Mesendoderm (in vitro differentiated cells): ENCODE results near the gene TTF2.

Source experiments
- DNase-seq: peaks from one replicate; pipeline ENCODE4 v3.0.0; 2013
- H2AK5ac ChIP-seq: 2 replicates; pipeline ENCODE4 v1.6.1; 2013; ENCODE audit warnings: low read length, inconsistent platforms
- H2BK120ac ChIP-seq: 2 replicates; pipeline ENCODE4 v1.6.1; 2013; ENCODE audit warnings: low read depth, mild to moderate bottlenecking, low read length, moderate library complexity, mixed read lengths
- H2BK15ac ChIP-seq: replicated peaks from 2 replicates; pipeline ENCODE4 v1.6.1; 2013; ENCODE audit warnings: low read depth, mild to moderate bottlenecking, moderate library complexity
- H2BK5ac ChIP-seq: 2 replicates; pipeline ENCODE4 v1.6.1; 2013; ENCODE audit warnings: low read length, inconsistent platforms
- H3K18ac ChIP-seq: 2 replicates; pipeline ENCODE4 v1.6.1; 2013; ENCODE audit warnings: mild to moderate bottlenecking, low read length, mixed read lengths
- H3K23ac ChIP-seq: one replicate; pipeline ENCODE4 v1.6.1; 2013; ENCODE audit warnings: low read length
- H3K27ac ChIP-seq: 2 replicates; pipeline ENCODE4 v1.5.1; 2013; ENCODE audit warnings: low read depth, mild to moderate bottlenecking, inconsistent platforms, low read length, moderate library complexity
- H3K27me3 ChIP-seq: 2 replicates; pipeline ENCODE4 v1.6.1; 2013; ENCODE audit warnings: low read length, control low read depth, mild to moderate bottlenecking, inconsistent platforms; ENCODE audit not compliant: insufficient read depth, poor library complexity
- H3K36me3 ChIP-seq: 2 replicates; pipeline ENCODE4 v1.6.1; 2013; ENCODE audit warnings: low read length, inconsistent platforms; ENCODE audit not compliant: control insufficient read depth, insufficient read depth
- H3K4ac ChIP-seq: one replicate; pipeline ENCODE4 v1.6.1; 2013; ENCODE audit warnings: low read depth, mild to moderate bottlenecking, low read length, moderate library complexity
- H3K4me1 ChIP-seq: 2 replicates; pipeline ENCODE4 v1.6.1; 2013; ENCODE audit warnings: low read depth, low read length, inconsistent platforms; ENCODE audit not compliant: control insufficient read depth
- H3K4me2 ChIP-seq: 2 replicates; pipeline ENCODE4 v1.6.1; 2013; ENCODE audit warnings: low read length
- H3K4me3 ChIP-seq: 2 replicates; pipeline ENCODE4 v1.5.1; 2013; ENCODE audit warnings: mild to moderate bottlenecking, low read length
- H3K56ac ChIP-seq: one replicate; pipeline ENCODE4 v1.6.1; 2013; ENCODE audit warnings: low read length
- H3K79me1 ChIP-seq: 2 replicates; pipeline ENCODE4 v1.6.1; 2013; ENCODE audit warnings: low read length, inconsistent platforms
- H3K79me2 ChIP-seq: 2 replicates; pipeline ENCODE4 v1.6.1; 2013; ENCODE audit warnings: mild to moderate bottlenecking, low read length; ENCODE audit not compliant: control insufficient read depth, insufficient read depth
- H3K9ac ChIP-seq: 2 replicates; pipeline ENCODE4 v1.6.1; 2013; ENCODE audit warnings: low read length, inconsistent platforms
- H4K5ac ChIP-seq: one replicate; pipeline ENCODE4 v1.6.1; 2013; ENCODE audit warnings: low read length
- H4K8ac ChIP-seq: one replicate; pipeline ENCODE4 v1.6.1; 2013; ENCODE audit warnings: low read depth, mild to moderate bottlenecking, control low read depth, low read length, moderate library complexity
- WGBS: extraction: QIAGEN DNeasy Blood & Tissue Kit; methylation state at CpG from one replicate; pipeline ENCODE4 v1.1.7; 2013; ENCODE audit warnings: low lambda C conversion rate, missing lambda C conversion rate; ENCODE audit not compliant: insufficient coverage; ENCODE audit errors: extremely low coverage; 5-methylcytosine and 5-hydroxymethylcytosine counted together

Gene TTF2

GRCh38 chr1:117034791-117035290, 25.3 kb upstream of the TTF2 start:
- Histone ChIP-seq H3K36me3 (no peaks in the 10 kb centered on the region), H3K4ac (no peak overlapping the region), H3K27me3 (no peaks in the 10 kb centered on the region), H4K8ac (no peak overlapping the region), H3K18ac (no peak overlapping the region), H3K4me1 (no peaks in the 10 kb centered on the region), H2AK5ac (no peak overlapping the region), H4K5ac (no peak overlapping the region), H3K4me2 (no peak overlapping the region), H3K56ac (peak overlapping the region; percentile 2), H3K9ac (no peak overlapping the region), H3K4me3 (no peak overlapping the region), H3K27ac (no peak overlapping the region), H2BK5ac (no peak overlapping the region), H2BK120ac (no peak overlapping the region), H2BK15ac (no peak overlapping the region), H3K79me1 (no peaks in the 10 kb centered on the region), H3K23ac (no peak overlapping the region), H3K79me2 (no peaks in the 10 kb centered on the region)
- DNase-seq = no peak
- no CpG with 5 or more reads among the region's 7 CpGs for WGBS

- no peak overlapping the region for H2AK5ac ChIP-seq
- H3K18ac ChIP-seq = no peak overlapping the region
- H3K4me3 ChIP-seq = no peak overlapping the region
- no peak overlapping the region for H4K8ac ChIP-seq
- H3K23ac ChIP-seq = no peak overlapping the region
- H3K36me3 ChIP-seq = no peaks in the 10 kb centered on the region
- H3K4ac ChIP-seq = no peak overlapping the region
- H3K4me1 ChIP-seq = no peaks in the 10 kb centered on the region
- DNase-seq = peak; percentile 93
- no peaks in the 10 kb centered on the region for H3K79me1 ChIP-seq
- no CpG with 5 or more reads among the region's 6 CpGs for WGBS
- no peaks in the 10 kb centered on the region for H3K79me2 ChIP-seq
- H2BK5ac ChIP-seq = no peak overlapping the region
- H3K27me3 ChIP-seq = no peaks in the 10 kb centered on the region
- H3K56ac ChIP-seq = peak overlapping the region; percentile 36
- H3K27ac ChIP-seq = no peak overlapping the region
- H3K4me2 ChIP-seq = no peak overlapping the region
- no peak overlapping the region for H2BK120ac ChIP-seq
- H2BK15ac ChIP-seq = no peak overlapping the region
- no peak overlapping the region for H3K9ac ChIP-seq
- no peak overlapping the region for H4K5ac ChIP-seq
These were observed 24.1 kb upstream of the TTF2 start for GRCh38 chr1:117036018-117036461.

GRCh38 chr1:117037802-117038201, 22.3 kb upstream of the TTF2 start:
- no peak overlapping the region for H3K9ac ChIP-seq
- no peak overlapping the region for H4K5ac ChIP-seq
- H3K56ac ChIP-seq = no peak overlapping the region
- H3K23ac ChIP-seq = no peak overlapping the region
- H3K4me2 ChIP-seq = no peak overlapping the region
- no peaks in the 10 kb centered on the region for H3K27me3 ChIP-seq
- H3K4ac ChIP-seq = no peak overlapping the region
- H3K27ac ChIP-seq = no peak overlapping the region
- no peaks in the 10 kb centered on the region for H3K79me1 ChIP-seq
- DNase-seq = no peak
- H2BK120ac ChIP-seq = no peak overlapping the region
- H2AK5ac ChIP-seq = no peak overlapping the region
- no peak overlapping the region for H3K4me3 ChIP-seq
- no peak overlapping the region for H2BK5ac ChIP-seq
- H3K4me1 ChIP-seq = no peaks in the 10 kb centered on the region
- no peaks in the 10 kb centered on the region for H3K36me3 ChIP-seq
- H2BK15ac ChIP-seq = no peak overlapping the region
- no CpG with 5 or more reads among the region's 1 CpG for WGBS
- H3K18ac ChIP-seq = no peak overlapping the region
- no peak overlapping the region for H4K8ac ChIP-seq
- no peaks in the 10 kb centered on the region for H3K79me2 ChIP-seq

- H2BK15ac ChIP-seq = no peak overlapping the region
- no peak overlapping the region for H2BK5ac ChIP-seq
- no peak overlapping the region for H3K4ac ChIP-seq
- no peak for DNase-seq
- no peaks in the 10 kb centered on the region for H3K27me3 ChIP-seq
- H3K27ac ChIP-seq = no peak overlapping the region
- H3K18ac ChIP-seq = no peak overlapping the region
- H3K23ac ChIP-seq = no peak overlapping the region
- H4K5ac ChIP-seq = no peak overlapping the region
- H3K79me1 ChIP-seq = no peaks in the 10 kb centered on the region
- no peak overlapping the region for H4K8ac ChIP-seq
- H3K4me2 ChIP-seq = no peak overlapping the region
- no peaks in the 10 kb centered on the region for H3K79me2 ChIP-seq
- no peak overlapping the region for H3K56ac ChIP-seq
- no CpG with 5 or more reads among the region's 6 CpGs for WGBS
- H2AK5ac ChIP-seq = no peak overlapping the region
- no peaks in the 10 kb centered on the region for H3K36me3 ChIP-seq
- no peak overlapping the region for H3K4me3 ChIP-seq
- H3K4me1 ChIP-seq = no peaks in the 10 kb centered on the region
- no peak overlapping the region for H2BK120ac ChIP-seq
- no peak overlapping the region for H3K9ac ChIP-seq
These were observed 21.9 kb upstream of the TTF2 start for GRCh38 chr1:117038236-117038635.

GRCh38 chr1:117044217-117044616, 15.9 kb upstream of the TTF2 start:
- no peak for DNase-seq
- no CpG with 5 or more reads among the region's 1 CpG for WGBS

GRCh38 chr1:117045644-117046043, 14.5 kb upstream of the TTF2 start:
- H4K8ac ChIP-seq = no peak overlapping the region
- no peak overlapping the region for H3K9ac ChIP-seq
- H3K4ac ChIP-seq = no peak overlapping the region
- H2BK15ac ChIP-seq = no peak overlapping the region
- H3K18ac ChIP-seq = no peak overlapping the region
- no peaks in the 10 kb centered on the region for H3K4me1 ChIP-seq
- WGBS = no CpG with 5 or more reads among the region's 2 CpGs
- no peaks in the 10 kb centered on the region for H3K27me3 ChIP-seq
- H3K27ac ChIP-seq = no peak overlapping the region
- DNase-seq = peak; percentile 44
- no peak overlapping the region for H4K5ac ChIP-seq
- no peak overlapping the region for H3K56ac ChIP-seq
- H2BK5ac ChIP-seq = no peak overlapping the region
- no peak overlapping the region for H3K4me2 ChIP-seq
- no peaks in the 10 kb centered on the region for H3K79me1 ChIP-seq
- H2AK5ac ChIP-seq = no peak overlapping the region
- H3K36me3 ChIP-seq = no peaks in the 10 kb centered on the region
- no peak overlapping the region for H2BK120ac ChIP-seq
- no peak overlapping the region for H3K23ac ChIP-seq
- no peaks in the 10 kb centered on the region for H3K79me2 ChIP-seq
- no peak overlapping the region for H3K4me3 ChIP-seq

More at GRCh38 chr1:117044217-117044616, 15.9 kb upstream of the TTF2 start:
- H3K79me1 ChIP-seq = no peaks in the 10 kb centered on the region
- H4K5ac ChIP-seq = no peak overlapping the region
- H2BK15ac ChIP-seq = no peak overlapping the region
- no peak overlapping the region for H2BK120ac ChIP-seq
- H2AK5ac ChIP-seq = no peak overlapping the region
- no peak overlapping the region for H2BK5ac ChIP-seq
- H3K56ac ChIP-seq = no peak overlapping the region
- H3K4me1 ChIP-seq = no peaks in the 10 kb centered on the region
- H3K4me2 ChIP-seq = no peak overlapping the region
- no peaks in the 10 kb centered on the region for H3K36me3 ChIP-seq
- H3K4me3 ChIP-seq = no peak overlapping the region
- H3K9ac ChIP-seq = no peak overlapping the region
- H3K27me3 ChIP-seq = no peaks in the 10 kb centered on the region
- no peak overlapping the region for H3K18ac ChIP-seq
- no peak overlapping the region for H4K8ac ChIP-seq
- H3K4ac ChIP-seq = no peak overlapping the region
- H3K23ac ChIP-seq = no peak overlapping the region
- no peak overlapping the region for H3K27ac ChIP-seq
- H3K79me2 ChIP-seq = no peaks in the 10 kb centered on the region
